Activated naive CD4-positive, alpha-beta T cell treated with Interleukin-2 at 50 U/mL for 16 hours (primary cell): ENCODE measurements around the gene RRP36.
A peak's percentile ranks its signal among the peaks of the same experiment; 100 is the strongest.

Experiments
- DNase-seq: peaks from one replicate; pipeline ENCODE4 v3.0.0-alpha.2; 2020

Gene RRP36

DNA sequence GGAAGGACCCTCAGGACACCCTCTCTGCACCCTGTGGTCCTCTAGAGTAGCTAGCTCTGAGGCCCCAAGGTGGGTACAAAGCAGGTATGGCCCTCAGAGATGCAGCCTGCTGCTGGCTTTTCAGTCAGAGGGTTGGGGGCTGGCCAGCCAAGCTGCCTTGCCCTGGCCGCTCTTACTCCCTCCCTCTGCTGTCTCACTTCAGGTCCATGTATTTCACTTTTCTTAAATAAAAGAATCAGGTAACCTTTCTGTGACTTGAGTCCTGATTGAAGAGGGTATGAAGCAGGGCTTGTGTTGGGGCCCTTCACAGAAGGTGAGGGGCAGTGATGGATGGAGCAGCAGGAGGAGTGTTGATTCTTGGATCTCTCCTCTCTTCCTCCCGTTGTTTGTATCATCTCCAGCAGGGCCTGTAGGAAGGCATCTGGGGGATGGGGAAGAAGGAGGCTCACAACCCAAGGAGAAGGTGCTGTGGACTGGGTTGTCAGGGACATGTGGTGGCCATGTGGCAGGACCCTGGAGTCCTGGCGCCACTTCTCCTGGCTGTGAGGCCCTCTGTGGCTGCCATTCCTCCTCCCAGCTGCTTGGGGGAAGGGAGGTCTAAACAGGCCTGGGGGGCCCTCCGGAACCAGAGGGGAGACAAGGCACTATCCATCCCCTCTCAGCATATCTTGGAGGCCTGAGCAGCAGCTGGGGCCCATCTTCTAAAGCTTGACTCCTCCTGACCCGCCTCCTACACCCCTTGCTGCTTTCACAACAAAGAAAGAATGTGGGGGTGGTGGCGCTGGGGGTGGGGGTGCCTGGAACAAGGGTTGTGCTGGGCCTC is 53.6 kb downstream of the RRP36 start:
- DNase-seq, result no peak

DNA sequence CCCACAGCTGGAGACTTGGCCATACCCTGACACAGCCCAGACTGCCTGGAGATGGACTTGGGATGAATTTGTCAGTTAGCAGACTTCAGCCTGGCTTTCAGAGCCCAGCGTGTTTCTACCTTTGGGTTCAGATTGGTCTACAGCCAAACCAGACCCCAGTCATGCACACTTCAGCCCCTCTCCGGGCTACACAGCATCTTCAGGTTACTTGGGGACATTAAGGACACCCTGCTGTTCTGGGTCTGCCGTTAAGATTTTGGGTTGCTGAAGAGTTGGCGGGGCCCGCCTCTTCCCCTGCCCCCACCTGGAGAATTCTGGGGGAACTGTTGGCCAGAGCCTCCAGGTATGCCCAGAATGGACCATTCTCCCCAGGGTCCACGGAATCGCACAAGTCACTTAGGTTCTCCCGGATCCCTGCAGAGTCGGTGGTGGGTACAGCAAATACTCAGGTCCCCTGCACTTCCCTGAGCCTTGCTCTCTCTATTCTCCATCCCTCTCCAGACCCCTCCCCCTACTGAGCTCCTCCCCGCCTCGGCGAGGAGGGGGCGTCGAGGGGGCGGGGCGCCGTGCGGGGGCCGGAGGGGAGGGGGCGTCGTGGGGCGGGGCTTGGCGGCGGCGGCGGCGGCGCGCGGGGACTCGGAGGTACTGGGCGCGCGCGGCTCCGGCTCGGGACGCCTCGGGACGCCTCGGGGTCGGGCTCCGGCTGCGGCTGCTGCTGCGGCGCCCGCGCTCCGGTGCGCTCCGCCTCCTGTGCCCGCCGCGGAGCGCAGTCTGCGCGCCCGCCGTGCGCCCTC is 54.4 kb downstream of the RRP36 start, which contains the start of gene PTK7:
TSS of gene PTK7 (plus strand) at position 645 of the 794 bp plus-strand sequence. CDS start 175 bp downstream, outside the sequence.
- DNase-seq, result peak; percentile 19

DNA sequence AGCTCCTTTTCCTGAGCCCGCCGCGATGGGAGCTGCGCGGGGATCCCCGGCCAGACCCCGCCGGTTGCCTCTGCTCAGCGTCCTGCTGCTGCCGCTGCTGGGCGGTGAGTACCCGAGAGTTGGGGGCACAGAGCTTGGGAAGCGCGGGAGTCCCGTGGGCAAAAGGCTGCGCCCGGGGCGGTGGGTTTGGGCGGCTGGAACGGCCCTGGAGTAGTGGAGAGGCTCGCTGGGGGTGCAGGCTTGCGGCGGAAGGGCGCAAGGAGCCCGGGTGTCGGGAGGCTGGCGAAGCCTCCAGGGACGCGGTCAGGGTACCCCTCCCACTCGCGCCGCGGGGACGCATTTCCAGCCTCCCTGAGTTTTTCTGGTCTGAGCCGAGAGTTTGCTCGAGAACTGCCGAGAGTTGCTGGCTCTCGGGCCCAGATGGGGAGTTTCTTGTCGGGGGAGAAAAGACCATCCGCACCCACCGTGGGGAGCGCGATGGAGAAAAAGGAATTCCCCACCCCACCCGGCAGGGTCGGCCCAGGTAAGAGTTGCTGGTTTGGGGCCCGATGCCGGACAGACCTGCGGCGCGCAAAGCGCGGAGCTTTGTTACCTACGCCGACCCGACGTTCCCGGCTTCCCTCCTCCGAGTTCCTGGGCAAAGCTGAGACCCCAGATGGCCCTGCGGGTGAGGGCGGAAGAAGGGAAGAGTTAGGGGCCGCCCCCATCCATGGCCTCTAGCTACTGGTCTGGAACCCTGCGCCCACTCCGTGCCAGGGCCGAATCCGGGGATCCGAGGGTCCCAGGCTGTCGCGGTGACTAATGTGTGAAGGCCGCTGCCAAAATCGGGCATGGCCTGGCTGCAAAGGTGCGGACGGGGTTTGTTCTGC is 55.3 kb downstream of the RRP36 start:
- no peak for DNase-seq

DNA sequence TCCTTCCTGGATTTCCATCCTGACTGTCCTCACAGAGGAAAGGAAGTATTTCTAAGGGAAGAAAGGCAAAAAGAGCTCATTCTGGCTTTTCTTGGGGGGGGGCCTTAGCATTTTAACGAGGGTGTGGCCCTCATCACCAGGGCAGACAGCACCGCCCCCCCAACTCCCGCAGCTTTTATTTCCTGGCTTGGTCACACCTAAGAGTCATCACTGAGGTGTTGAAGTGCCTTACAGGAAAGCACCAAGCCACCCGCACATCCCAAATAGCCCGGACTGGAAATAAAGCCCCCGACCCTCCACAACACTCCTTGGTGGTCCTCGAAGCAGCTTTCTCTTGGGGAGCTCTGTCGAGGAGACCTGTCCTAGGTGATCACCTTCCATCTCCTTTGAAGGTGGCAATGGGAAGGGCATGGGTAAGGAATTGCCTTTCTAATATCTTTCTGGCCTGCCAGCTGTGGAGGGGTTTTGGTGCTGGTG is 55.9 kb downstream of the RRP36 start:
- DNase-seq, result no peak

DNA sequence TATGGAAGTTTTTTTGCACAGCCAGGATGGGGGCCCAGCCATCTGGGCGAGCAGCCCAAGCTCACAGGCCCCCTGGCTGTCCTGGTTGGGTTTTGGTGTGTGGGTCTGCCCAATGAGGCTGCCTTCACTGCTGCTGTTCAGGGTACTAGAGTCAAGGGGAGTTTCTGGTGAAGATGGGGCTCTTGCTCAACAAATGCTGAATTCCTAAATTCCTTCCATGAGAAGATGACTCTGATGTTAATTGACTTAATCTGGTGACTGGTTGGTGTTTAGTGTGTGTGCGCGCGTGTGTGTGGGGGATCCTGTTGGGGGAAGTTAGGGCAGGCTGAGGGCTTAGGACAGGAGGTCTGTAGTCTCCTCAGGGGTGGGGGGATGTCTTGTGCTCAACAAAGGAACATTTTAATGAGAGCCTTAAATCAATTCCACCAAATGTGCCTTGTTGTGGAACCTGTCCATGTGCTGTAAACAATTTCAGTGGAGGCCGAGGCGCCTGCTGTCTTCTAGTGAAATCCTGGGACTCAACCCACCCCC is 56.6 kb downstream of the RRP36 start:
- DNase-seq, result no peak

DNA sequence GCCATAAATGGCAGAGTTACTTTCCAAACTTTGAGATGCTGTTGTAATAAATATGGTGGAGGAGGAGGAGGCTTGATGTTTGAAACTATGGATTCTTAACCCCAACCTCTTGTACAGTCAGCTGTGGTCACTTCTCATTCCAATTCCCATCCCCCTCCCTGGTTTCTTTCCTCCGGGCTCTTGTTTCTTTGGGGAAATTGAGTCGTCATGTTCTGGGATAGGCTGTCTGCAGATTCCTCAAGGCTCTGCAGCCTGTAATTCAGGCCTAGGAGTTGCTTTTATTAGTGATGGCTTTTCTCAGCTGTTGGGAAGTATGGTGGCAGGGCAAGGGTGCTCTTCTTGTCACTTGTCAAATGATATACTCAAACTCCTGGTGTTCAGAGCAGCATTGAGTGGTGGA is 57.3 kb downstream of the RRP36 start:
- no peak for DNase-seq
